ENCODE measurements around the gene KRTAP4-2.

Gene KRTAP4-2

GRCh38 chr17:41145261-41145660 is 32.8 kb downstream of the KRTAP4-2 start:
- no peak for TF ChIP-seq TCF4 (CRISPR knock-in tag; IDR thresholded peaks at IDR 0.05; ENCODE audit: borderline replicate concordance)
- TF ChIP-seq ZNF70 (CRISPR knock-in tag; IDR thresholded peaks at IDR 0.05) = no peak
- no peak for TF ChIP-seq ZNF565 (CRISPR knock-in tag; conservative IDR thresholded peaks at IDR 0.05; ENCODE audit: low read depth)
- TF ChIP-seq ZC3H10 (CRISPR knock-in tag; IDR thresholded peaks at IDR 0.05) = no peak
- TF ChIP-seq TOX (CRISPR knock-in tag; IDR thresholded peaks at IDR 0.05; ENCODE audit: borderline replicate concordance) = no peak
- TF ChIP-seq POU6F1 (CRISPR knock-in tag; IDR thresholded peaks at IDR 0.05; ENCODE audit: borderline replicate concordance, low read depth) = no peak
- TF ChIP-seq ZFP30 (CRISPR knock-in tag; IDR thresholded peaks at IDR 0.05) = no peak
- TF ChIP-seq OSR1 (CRISPR knock-in tag; IDR thresholded peaks at IDR 0.05) = no peak
- TF ChIP-seq SNAI2 (CRISPR knock-in tag; IDR thresholded peaks at IDR 0.05) = no peak
- no peak for TF ChIP-seq ESRRG (CRISPR knock-in tag; IDR thresholded peaks at IDR 0.05)
- TF ChIP-seq TSHZ2 (CRISPR knock-in tag; IDR thresholded peaks at IDR 0.05) = no peak
- no peak for TF ChIP-seq CSDC2 (CRISPR knock-in tag; IDR thresholded peaks at IDR 0.05)
- no peak for TF ChIP-seq GLIS3 (CRISPR knock-in tag; IDR thresholded peaks at IDR 0.05)
- TF ChIP-seq CREB5 (CRISPR knock-in tag; IDR thresholded peaks at IDR 0.05; ENCODE audit: low read depth) = no peak
- TF ChIP-seq ZNF8 (CRISPR knock-in tag; IDR thresholded peaks at IDR 0.05) = no peak
- ATAC-seq = no peak

- no peak for TF ChIP-seq ZNF8 (CRISPR knock-in tag; IDR thresholded peaks at IDR 0.05)
- TF ChIP-seq OSR1 (CRISPR knock-in tag; IDR thresholded peaks at IDR 0.05) = no peak
- no peak for TF ChIP-seq PATZ1 (CRISPR knock-in tag; IDR thresholded peaks at IDR 0.05; ENCODE audit: borderline replicate concordance)
- TF ChIP-seq ZNF565 (CRISPR knock-in tag; conservative IDR thresholded peaks at IDR 0.05; ENCODE audit: low read depth) = no peak
- TF ChIP-seq ZNF70 (CRISPR knock-in tag; IDR thresholded peaks at IDR 0.05) = no peak
- TF ChIP-seq ZFP3 (CRISPR knock-in tag; IDR thresholded peaks at IDR 0.05) = no peak
- TF ChIP-seq BACH2 (CRISPR knock-in tag; IDR thresholded peaks at IDR 0.05; ENCODE audit: borderline replicate concordance) = no peak
- no peak for TF ChIP-seq POU6F1 (CRISPR knock-in tag; IDR thresholded peaks at IDR 0.05; ENCODE audit: borderline replicate concordance, low read depth)
- TF ChIP-seq RARB (CRISPR knock-in tag; IDR thresholded peaks at IDR 0.05) = no peak
- TF ChIP-seq SNAI2 (CRISPR knock-in tag; IDR thresholded peaks at IDR 0.05) = no peak
- no peak for ATAC-seq
Measured at GRCh38 chr17:41144846-41145245, 33.2 kb downstream of the KRTAP4-2 start.

- no peak for ATAC-seq
- TF ChIP-seq ZNF565 (CRISPR knock-in tag; conservative IDR thresholded peaks at IDR 0.05; ENCODE audit: low read depth) (no peak), TCF4 (CRISPR knock-in tag; IDR thresholded peaks at IDR 0.05; ENCODE audit: borderline replicate concordance) (no peak), CREB5 (CRISPR knock-in tag; IDR thresholded peaks at IDR 0.05; ENCODE audit: low read depth) (no peak), ZFP3 (CRISPR knock-in tag; IDR thresholded peaks at IDR 0.05) (no peak), TOX (CRISPR knock-in tag; IDR thresholded peaks at IDR 0.05; ENCODE audit: borderline replicate concordance) (no peak), SNAI2 (CRISPR knock-in tag; IDR thresholded peaks at IDR 0.05) (no peak), ARNTL (CRISPR knock-in tag; IDR thresholded peaks at IDR 0.05; ENCODE audit: borderline replicate concordance, low read depth) (no peak)
Measured at GRCh38 chr17:41141361-41141760, 36.7 kb downstream of the KRTAP4-2 start.

Measured in SK-N-SH treated with all-trans-retinoic acid at 6 μM for 48 hours (cell line).